Astrocyte of the cerebellum (primary cell): Measurements from ENCODE around the gene PRR18.

ENCODE experiments used
- DNase-seq: peaks from one replicate; pipeline ENCODE4 v3.0.0-alpha.2; 2011; ENCODE audit warnings: low read depth
- H3K4me3 ChIP-seq: 2 replicates; pipeline ENCODE4 v1.5.1; 2011; ENCODE audit warnings: mild to moderate bottlenecking, low read depth, low read length, moderate library complexity
- in situ Hi-C: cut with HindIII; loops from 2 replicates; pipeline ENCODE4 v1.10.0; 2017; ENCODE audit warnings: low sequenced_read_pairs
- TF ChIP-seq, protein P1 (sequence below): IDR thresholded peaks from 2 replicates; pipeline ENCODE4 v1.5.1; 2012; ENCODE audit warnings: low read length, low read depth, moderate library complexity, mild to moderate bottlenecking; ENCODE audit errors: missing control alignments

PRR18 gene

GRCh38 chr6:166275714-166276166 is 32.5 kb downstream of the PRR18 start:
- in situ Hi-C loops, result no loop called here
- no peak overlapping the region for H3K4me3 ChIP-seq
- peak; percentile 19 for DNase-seq
- TF ChIP-seq, protein P1, sequence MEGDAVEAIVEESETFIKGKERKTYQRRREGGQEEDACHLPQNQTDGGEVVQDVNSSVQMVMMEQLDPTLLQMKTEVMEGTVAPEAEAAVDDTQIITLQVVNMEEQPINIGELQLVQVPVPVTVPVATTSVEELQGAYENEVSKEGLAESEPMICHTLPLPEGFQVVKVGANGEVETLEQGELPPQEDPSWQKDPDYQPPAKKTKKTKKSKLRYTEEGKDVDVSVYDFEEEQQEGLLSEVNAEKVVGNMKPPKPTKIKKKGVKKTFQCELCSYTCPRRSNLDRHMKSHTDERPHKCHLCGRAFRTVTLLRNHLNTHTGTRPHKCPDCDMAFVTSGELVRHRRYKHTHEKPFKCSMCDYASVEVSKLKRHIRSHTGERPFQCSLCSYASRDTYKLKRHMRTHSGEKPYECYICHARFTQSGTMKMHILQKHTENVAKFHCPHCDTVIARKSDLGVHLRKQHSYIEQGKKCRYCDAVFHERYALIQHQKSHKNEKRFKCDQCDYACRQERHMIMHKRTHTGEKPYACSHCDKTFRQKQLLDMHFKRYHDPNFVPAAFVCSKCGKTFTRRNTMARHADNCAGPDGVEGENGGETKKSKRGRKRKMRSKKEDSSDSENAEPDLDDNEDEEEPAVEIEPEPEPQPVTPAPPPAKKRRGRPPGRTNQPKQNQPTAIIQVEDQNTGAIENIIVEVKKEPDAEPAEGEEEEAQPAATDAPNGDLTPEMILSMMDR, result peak; percentile 100

DNA sequence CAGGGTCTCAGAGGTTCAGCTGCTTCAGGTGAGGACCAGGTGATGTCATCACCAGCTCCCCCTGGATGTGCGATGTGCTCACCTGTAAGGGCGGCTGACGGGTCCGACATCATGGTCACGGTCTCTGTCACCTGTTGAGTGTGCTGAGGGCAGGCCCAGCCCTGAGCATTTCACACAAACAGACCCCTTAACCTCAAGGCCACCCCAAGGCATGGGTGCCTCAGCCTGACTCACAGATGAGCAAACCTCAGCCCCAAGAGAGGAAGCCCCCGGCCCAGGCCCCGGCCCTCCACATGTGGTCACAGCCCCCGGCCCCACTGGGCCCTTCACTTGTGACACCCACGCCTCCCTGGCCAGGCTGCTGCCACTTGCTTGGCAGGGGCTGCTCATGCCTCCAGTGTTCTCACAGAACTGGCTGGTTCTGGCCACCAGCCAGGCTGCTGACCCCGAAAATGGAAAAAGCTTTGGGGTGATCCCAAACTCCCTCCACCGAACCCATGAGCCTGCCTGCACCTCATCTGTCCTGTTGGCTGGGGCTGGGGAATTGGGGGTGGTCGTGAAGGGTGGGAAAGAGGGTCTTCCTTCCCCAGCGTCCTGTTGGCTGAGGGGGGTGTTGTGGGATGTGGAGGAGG is 33.3 kb downstream of the PRR18 start:
- TF ChIP-seq, protein P1, result no peak
- in situ Hi-C loops, result no loop called here
- no peak overlapping the region for H3K4me3 ChIP-seq
- DNase-seq, result no peak

- TF ChIP-seq, protein P1, result no peak
- no peak overlapping the region for H3K4me3 ChIP-seq
- no peak for DNase-seq
- in situ Hi-C loops, result no loop called here
Observed at GRCh38 chr6:166274163-166274562, 34.0 kb downstream of the PRR18 start.

GRCh38 chr6:166271376-166271765 is 36.8 kb downstream of the PRR18 start:
- DNase-seq, result no peak
- TF ChIP-seq, protein P1, result no peak
- H3K4me3 ChIP-seq, result no peak overlapping the region
- in situ Hi-C loops, result no loop called here

- H3K4me3 ChIP-seq, result no peak overlapping the region
- in situ Hi-C loops, result no loop called here
- TF ChIP-seq, protein P1, result no peak
- DNase-seq, result no peak
Observed at GRCh38 chr6:166270706-166271375, 37.4 kb downstream of the PRR18 start.

DNA sequence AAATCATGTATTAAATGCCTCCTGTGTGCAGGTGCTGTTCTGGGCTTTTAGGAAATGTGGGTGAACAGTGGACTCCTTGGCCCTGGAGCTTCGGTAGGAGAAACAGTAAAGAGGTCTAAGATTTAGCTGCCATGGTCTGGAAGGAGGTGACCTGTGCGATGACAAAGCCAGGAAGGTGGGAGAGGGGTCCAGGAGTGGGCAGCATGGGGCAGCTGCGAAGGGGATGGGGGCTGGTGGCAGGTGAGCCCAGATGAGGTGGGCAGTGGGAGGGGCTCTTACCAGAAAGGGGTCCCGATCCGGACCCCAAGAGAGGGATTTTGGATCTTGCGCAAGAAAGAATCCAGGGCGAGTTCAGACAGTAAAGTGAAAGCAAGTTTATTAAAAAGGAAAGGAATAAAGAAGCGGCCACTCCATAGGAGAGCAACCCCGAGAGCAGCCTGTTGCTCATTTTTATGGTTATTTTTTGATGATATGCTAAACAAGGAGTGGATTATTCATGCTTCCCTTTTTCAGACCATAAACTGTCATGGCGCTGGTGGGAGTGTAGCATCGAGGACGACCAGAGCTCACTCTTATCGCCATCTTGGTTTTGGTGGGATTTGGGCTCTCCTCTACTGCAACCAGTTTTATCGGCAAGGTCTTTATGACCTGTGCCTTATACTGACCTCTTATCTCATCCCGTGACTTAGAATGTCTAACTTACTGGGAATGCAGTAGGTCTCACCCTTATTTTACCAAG is 38.7 kb downstream of the PRR18 start:
- no peak overlapping the region for H3K4me3 ChIP-seq
- DNase-seq, result no peak
- TF ChIP-seq, protein P1, result no peak
- in situ Hi-C loops, result no loop called here
